GM12874 (cell line): ENCODE results near the gene GNS.

Source experiments
- CTCF ChIP-seq: IDR thresholded peaks from 2 replicates; pipeline ENCODE4 v1.5.1; 2011; ENCODE audit warnings: low read depth, mild to moderate bottlenecking, control low read depth, low read length, moderate library complexity; ENCODE audit not compliant: insufficient read depth

GNS gene

GRCh38 chr12:64798165-64798564, 39.0 kb upstream of the GNS start:
- no peak for TF ChIP-seq CTCF

GRCh38 chr12:64797156-64797555, 38.0 kb upstream of the GNS start:
- TF ChIP-seq CTCF = no peak

- TF ChIP-seq CTCF = peak; percentile 57
Observed at GRCh38 chr12:64796205-64796845, 37.1 kb upstream of the GNS start.

GRCh38 chr12:64794305-64794704, 35.1 kb upstream of the GNS start:
- no peak for TF ChIP-seq CTCF

GRCh38 chr12:64793610-64794009, 34.4 kb upstream of the GNS start:
- TF ChIP-seq CTCF = no peak

GRCh38 chr12:64792128-64792527, 32.9 kb upstream of the GNS start:
- TF ChIP-seq CTCF = no peak

GRCh38 chr12:64791036-64791435, 31.8 kb upstream of the GNS start:
- no peak for TF ChIP-seq CTCF
